Stimulated activated CD8-positive, alpha-beta memory T cell treated with anti-CD3 and anti-CD28 coated beads, Interleukin-7, amount 100 ng/mL, for 48 hours (primary cell): ENCODE data around the gene PPEF2.
"Not testable (repeated sequence)": the region's sequence is repeated elsewhere in the genome, so short reads cannot be mapped to it uniquely, and the experiment has no call there.

Source experiments
- DNase-seq, 2 donors: peaks; one replicate each; pipeline ENCODE4 v3.0.0-alpha.2; 2020; ENCODE audit warnings: low read depth in 1 of 2; ENCODE audit errors: extremely low read depth in 1 of 2

The PPEF2 gene

GRCh38 chr4:75902352-75902751, at the start of gene PPEF2:
TSS of gene PPEF2 (minus strand) at chr4:75902452. CDS start at chr4:75896325, 6,127 bp downstream.
- DNase-seq, result no peak

- no peak for DNase-seq
Measured at GRCh38 chr4:75950213-75950815, 48.1 kb upstream of the PPEF2 start.

GRCh38 chr4:75948822-75949444, 46.7 kb upstream of the PPEF2 start:
- DNase-seq, result no peak

- peak; percentile 65 to 66 for DNase-seq
Measured at GRCh38 chr4:75940692-75941253, 38.5 kb upstream of the PPEF2 start, which contains the start of gene NAAA. TSS of gene NAAA (minus strand) at chr4:75941013. CDS start at chr4:75940949, 64 bp downstream.

GRCh38 chr4:75939890-75940691, 37.8 kb upstream of the PPEF2 start:
- peak; percentile 59 to 75 for DNase-seq

- no peak for DNase-seq
Measured at GRCh38 chr4:75935628-75936027, 33.4 kb upstream of the PPEF2 start.

GRCh38 chr4:75930152-75930551, 27.9 kb upstream of the PPEF2 start:
- DNase-seq, result no peak

- not testable (repeated sequence) for DNase-seq
Measured at GRCh38 chr4:75924916-75925315, 22.7 kb upstream of the PPEF2 start.

GRCh38 chr4:75924309-75924827, 22.1 kb upstream of the PPEF2 start:
- no peak for DNase-seq

GRCh38 chr4:75922588-75922987, 20.3 kb upstream of the PPEF2 start:
- no peak for DNase-seq

GRCh38 chr4:75921910-75922309, 19.7 kb upstream of the PPEF2 start:
- DNase-seq, result no peak

GRCh38 chr4:75920327-75920726, 18.1 kb upstream of the PPEF2 start:
- no peak for DNase-seq

- no peak for DNase-seq
Measured at GRCh38 chr4:75919920-75920319, 17.7 kb upstream of the PPEF2 start.

GRCh38 chr4:75916091-75916661, 13.9 kb upstream of the PPEF2 start:
- no peak for DNase-seq

- no peak for DNase-seq
Measured at GRCh38 chr4:75912968-75913367, 10.7 kb upstream of the PPEF2 start.

- DNase-seq, result not testable (repeated sequence)
Measured at GRCh38 chr4:75910831-75911230, 8.6 kb upstream of the PPEF2 start.

GRCh38 chr4:75909405-75909804, 7.2 kb upstream of the PPEF2 start:
- no peak for DNase-seq

GRCh38 chr4:75908555-75908954, 6.3 kb upstream of the PPEF2 start:
- no peak for DNase-seq

GRCh38 chr4:75907966-75908365, 5.7 kb upstream of the PPEF2 start:
- DNase-seq, result no peak

GRCh38 chr4:75904076-75904475, 1.8 kb upstream of the PPEF2 start:
- DNase-seq, result no peak

GRCh38 chr4:75898536-75898935, 3.7 kb downstream of the PPEF2 start:
- no peak for DNase-seq
